Gastroesophageal sphincter (tissue), 4 donors: ENCODE measurements around the gene CTCFL. TPM values are rescaled to one million over a fixed set of nuclear protein-coding genes. Genes with fewer than 3 reads are reported as not detected.
A peak's percentile ranks its signal among the peaks of the same experiment; 100 is the strongest.
"Not testable (repeated sequence)": the region's sequence is repeated elsewhere in the genome, so short reads cannot be mapped to it uniquely, and the experiment has no call there.

Experiments used
- ATAC-seq: fragments of 150-250 bp; one replicate; pipeline ENCODE4 v1.9.1; 2016; ENCODE audit warnings: mild to moderate bottlenecking, moderate library complexity
- H3K27ac ChIP-seq, 4 donors: fragments of 200-600 bp; sonication (generic) in 3 of 4; 1 replicate in 3 of 4; 2 replicates in 1 of 4; pipeline ENCODE4 v1.5.1; 2016 to 2019
- H3K27me3 ChIP-seq: fragments of 200-600 bp; sonication (generic); one replicate; pipeline ENCODE4 v1.5.1; 2019
- H3K36me3 ChIP-seq, 2 donors: fragments of 200-600 bp; sonication (generic); one replicate each; pipeline ENCODE4 v1.5.1; 2019; ENCODE audit warnings: control low read depth in 1 of 2
- H3K4me1 ChIP-seq, 3 donors: fragments of 200-600 bp; sonication (generic); 1 replicate in 2 of 3; 2 replicates in 1 of 3; pipeline ENCODE4 v1.5.1; 2016 to 2019; ENCODE audit warnings: control low read depth in 2 of 3
- H3K4me3 ChIP-seq, 2 donors: fragments of 200-600 bp; sonication (generic); one replicate each; pipeline ENCODE4 v1.5.1; 2019; ENCODE audit warnings: mild to moderate bottlenecking in 1 of 2, moderate library complexity in 1 of 2
- H3K9me3 ChIP-seq, 3 donors: fragments of 200-600 bp; sonication (generic); one replicate each; pipeline ENCODE4 v1.5.1; 2017 to 2019; ENCODE audit warnings: control low read depth in 2 of 3
- CTCF ChIP-seq, 4 experiments: fragments of 200-600 bp in 2 of 4; fragments of 450-650 bp in 2 of 4; sonication (generic) in 1 of 4; IDR thresholded peaks; one replicate each; pipeline ENCODE4 v1.5.1; 2017 to 2019; ENCODE audit warnings: antibody characterized with exemption in 4 of 4, mild to moderate bottlenecking in 2 of 4, moderate library complexity in 2 of 4
- EP300 ChIP-seq: sonication (generic); formaldehyde crosslinking; IDR thresholded peaks from one replicate; pipeline ENCODE4 v1.6.1; 2017; ENCODE audit warnings: antibody characterized with exemption, mild to moderate bottlenecking
- POLR2A ChIP-seq, 2 donors: fragments of 450-650 bp; IDR thresholded peaks; one replicate each; pipeline ENCODE4 v1.6.1; 2017; ENCODE audit warnings: antibody characterized with exemption in 2 of 2, mild to moderate bottlenecking in 2 of 2, moderate library complexity in 1 of 2
- POLR2AphosphoS5 ChIP-seq: sonication (generic); formaldehyde crosslinking; IDR thresholded peaks from one replicate; pipeline ENCODE4 v1.6.1; 2017; ENCODE audit warnings: antibody characterized with exemption
- WGBS, 2 donors: methylation state at CpG; one replicate each; pipeline ENCODE4 v1.1.5; 2018; ENCODE audit warnings: low coverage in 1 of 2; 5-methylcytosine and 5-hydroxymethylcytosine counted together
- total RNA-seq, 4 donors: library from RNA; depleted of rRNA; stranded (reverse); fragments of >200 nt; gene quantifications; one replicate each; pipeline ENCODE4 v1.1.0, GENCODE V29; 2016

The CTCFL gene
- total RNA-seq, 4 donors from 2014 or later, result not detected

GRCh38 chr20:57493091-57493615 is 31.8 kb downstream of the CTCFL start:
- no peaks in the 10 kb centered on the region for H3K9me3 ChIP-seq
- H3K27me3 ChIP-seq, result no peaks in the 10 kb centered on the region
- H3K27ac ChIP-seq, result peak overlapping the region in 3 of 4 donors; percentile 67 to 78 (median 74)
- TF ChIP-seq CTCF (IDR thresholded peaks at IDR 0.05) (no peak), POLR2A (IDR thresholded peaks at IDR 0.05) (no peak), EP300 (no peak), POLR2AphosphoS5 (no peak)
- H3K4me3 ChIP-seq, result no peak overlapping the region
- no peaks in the 10 kb centered on the region for H3K36me3 ChIP-seq
- peaks cover 0 to 28% (median 2%) of the 10 kb centered on the region in 3 donors for H3K4me1 ChIP-seq
- no peak for ATAC-seq
- 51 to 55% methylated on average over 2 to 6 of the region's 10 CpGs for WGBS, 2 donors

GRCh38 chr20:57491373-57491772 is 33.6 kb downstream of the CTCFL start:
- Histone ChIP-seq H3K4me3 (no peak overlapping the region), H3K27me3 (no peaks in the 10 kb centered on the region), H3K9me3 (no peaks in the 10 kb centered on the region), H3K27ac (peak overlapping the region in 3 of 4 donors; percentile 30 to 78 (median 42)), H3K36me3 (no peaks in the 10 kb centered on the region), H3K4me1 (peaks cover 0 to 28% (median 2%) of the 10 kb centered on the region in 3 donors)
- TF ChIP-seq POLR2AphosphoS5 (no peak), CTCF (IDR thresholded peaks at IDR 0.05) (no peak), EP300 (no peak), POLR2A (IDR thresholded peaks at IDR 0.05) (no peak)
- WGBS, 2 donors, result 32 to 65% methylated on average over 6 of the region's 6 CpGs
- no peak for ATAC-seq

- not testable (repeated sequence) for ATAC-seq, H3K4me1 ChIP-seq, H3K27me3 ChIP-seq, H3K9me3 ChIP-seq, H3K36me3 ChIP-seq, H3K4me3 ChIP-seq, H3K27ac ChIP-seq
- 83 to 87% methylated on average over 4 to 5 of the region's 5 CpGs for WGBS, 2 donors
Observed at GRCh38 chr20:57488277-57488676, 36.7 kb downstream of the CTCFL start.

GRCh38 chr20:57485770-57486169 is 39.2 kb downstream of the CTCFL start:
- TF ChIP-seq EP300 (no peak), POLR2A (IDR thresholded peaks at IDR 0.05) (no peak), CTCF (IDR thresholded peaks at IDR 0.05) (no peak), POLR2AphosphoS5 (no peak)

GRCh38 chr20:57484772-57485171 is 40.2 kb downstream of the CTCFL start:
- WGBS, 2 donors, result 67 to 100% methylated on average over 1 of the region's 8 CpGs
- no peaks in the 10 kb centered on the region for H3K27me3 ChIP-seq
- TF ChIP-seq CTCF (IDR thresholded peaks at IDR 0.05) (no peak), EP300 (no peak), POLR2AphosphoS5 (no peak), POLR2A (IDR thresholded peaks at IDR 0.05) (no peak)
- H3K4me3 ChIP-seq, result no peak overlapping the region
- H3K27ac ChIP-seq, result no peak overlapping the region
- H3K4me1 ChIP-seq, result peaks cover 0 to 30% (median 8%) of the 10 kb centered on the region in 3 donors
- H3K9me3 ChIP-seq, result no peaks in the 10 kb centered on the region
- ATAC-seq, result no peak
- no peaks in the 10 kb centered on the region for H3K36me3 ChIP-seq

More at GRCh38 chr20:57485770-57486169, 39.2 kb downstream of the CTCFL start:
- no peak overlapping the region for H3K4me3 ChIP-seq
- no peak for ATAC-seq
- no peaks in the 10 kb centered on the region for H3K9me3 ChIP-seq
- no peaks in the 10 kb centered on the region for H3K36me3 ChIP-seq
- no peaks in the 10 kb centered on the region for H3K27me3 ChIP-seq
- H3K27ac ChIP-seq, result no peak overlapping the region
- 78 to 88% methylated on average over 1 of the region's 1 CpG for WGBS, 2 donors
- peaks cover 0 to 22% (median 8%) of the 10 kb centered on the region in 3 donors for H3K4me1 ChIP-seq
